GM19324 (cell line): Measurements from ENCODE around the gene COL4A2.
"Not testable (repeated sequence)": the region's sequence is repeated elsewhere in the genome, so short reads cannot be mapped to it uniquely, and the experiment has no call there.

ENCODE experiments used
- ATAC-seq: cut with Tn5 transposase; IDR thresholded peaks from one replicate; pipeline ENCODE4 v1.9.1; 2021; ENCODE audit warnings: mild to moderate bottlenecking, moderate library complexity; ENCODE audit not compliant: unreplicated experiment, low FRiP score

Gene COL4A2

GRCh38 chr13:110480161-110480560, 173.1 kb downstream of the COL4A2 start:
- no peak for ATAC-seq

- ATAC-seq = no peak
Observed at GRCh38 chr13:110483386-110483968, 176.4 kb downstream of the COL4A2 start.

GRCh38 chr13:110484290-110485048, 177.4 kb downstream of the COL4A2 start:
- no peak for ATAC-seq

GRCh38 chr13:110485604-110486003, 178.5 kb downstream of the COL4A2 start:
- ATAC-seq = no peak

- no peak for ATAC-seq
Observed at GRCh38 chr13:110486061-110486715, 179.1 kb downstream of the COL4A2 start.

- not testable (repeated sequence) for ATAC-seq
Observed at GRCh38 chr13:110486880-110487279, 179.8 kb downstream of the COL4A2 start.

GRCh38 chr13:110490009-110490770, 183.1 kb downstream of the COL4A2 start:
- no peak for ATAC-seq

GRCh38 chr13:110491869-110492678, 185.0 kb downstream of the COL4A2 start:
- ATAC-seq = no peak

- no peak for ATAC-seq
Observed at GRCh38 chr13:110492679-110493593, 185.9 kb downstream of the COL4A2 start.

GRCh38 chr13:110493613-110494012, 186.5 kb downstream of the COL4A2 start:
- ATAC-seq = no peak

GRCh38 chr13:110495376-110495775, 188.3 kb downstream of the COL4A2 start:
- no peak for ATAC-seq

- no peak for ATAC-seq
Observed at GRCh38 chr13:110495881-110496280, 188.8 kb downstream of the COL4A2 start.

- ATAC-seq = no peak
Observed at GRCh38 chr13:110496281-110496680, 189.2 kb downstream of the COL4A2 start.

GRCh38 chr13:110497003-110497402, 189.9 kb downstream of the COL4A2 start:
- no peak for ATAC-seq

- ATAC-seq = not testable (repeated sequence)
Observed at GRCh38 chr13:110497896-110498295, 190.8 kb downstream of the COL4A2 start.

- no peak for ATAC-seq
Observed at GRCh38 chr13:110498327-110498726, 191.2 kb downstream of the COL4A2 start.

- ATAC-seq = no peak
Observed at GRCh38 chr13:110498765-110499164, 191.7 kb downstream of the COL4A2 start.

GRCh38 chr13:110499621-110500281, 192.7 kb downstream of the COL4A2 start:
- no peak for ATAC-seq

GRCh38 chr13:110500341-110500740, 193.3 kb downstream of the COL4A2 start:
- no peak for ATAC-seq
